ENCODE results near the gene WASHC2A. TPM values are rescaled to one million over a fixed set of nuclear protein-coding genes. Genes with fewer than 3 reads are reported as not detected.
"Not testable (repeated sequence)": the region's sequence is repeated elsewhere in the genome, so short reads cannot be mapped to it uniquely, and the experiment has no call there.

WASHC2A gene
- total RNA-seq, 1 donor from 2014 or later, result 40.4 TPM

- peaks cover 20% of the 10 kb centered on the region for H3K27me3 Mint-ChIP-seq
- DNase-seq (ENCODE audit: low spot score, unreplicated experiment); H3K36me3 Mint-ChIP-seq (ENCODE audit: insufficient read depth); H3K4me1 Mint-ChIP-seq (ENCODE audit: low read depth); H3K9me3 Mint-ChIP-seq (ENCODE audit: low read depth); H3K27ac Mint-ChIP-seq; H3K4me3 Mint-ChIP-seq (ENCODE audit: low read depth): not testable (repeated sequence)
Observed at GRCh38 chr10:50056654-50057053, 11.1 kb upstream of the WASHC2A start.

DNA sequence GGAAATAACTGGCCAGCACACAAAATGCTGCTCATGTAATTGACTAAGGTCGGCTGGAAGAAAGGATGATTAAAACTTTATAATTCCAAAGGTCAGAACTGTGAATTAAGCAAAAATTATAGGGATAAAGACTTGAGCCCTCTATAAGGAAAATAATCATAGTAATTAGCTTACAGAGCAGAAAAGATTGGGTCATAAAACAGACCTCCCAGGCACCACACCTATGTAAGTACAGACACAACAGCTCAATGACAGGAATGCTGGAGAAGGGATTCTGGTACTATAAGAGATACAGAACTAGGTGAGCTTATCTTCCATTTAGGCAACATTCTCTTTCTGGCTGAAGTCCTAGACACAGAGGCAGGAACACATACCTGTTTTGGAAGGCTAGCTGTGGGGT, 9.0 kb upstream of the WASHC2A start:
- DNase-seq (ENCODE audit: low spot score, unreplicated experiment); H3K4me3 Mint-ChIP-seq (ENCODE audit: low read depth); H3K9me3 Mint-ChIP-seq (ENCODE audit: low read depth); H3K4me1 Mint-ChIP-seq (ENCODE audit: low read depth); H3K36me3 Mint-ChIP-seq (ENCODE audit: insufficient read depth); H3K27ac Mint-ChIP-seq: not testable (repeated sequence)
- peaks cover 31% of the 10 kb centered on the region for H3K27me3 Mint-ChIP-seq

DNA sequence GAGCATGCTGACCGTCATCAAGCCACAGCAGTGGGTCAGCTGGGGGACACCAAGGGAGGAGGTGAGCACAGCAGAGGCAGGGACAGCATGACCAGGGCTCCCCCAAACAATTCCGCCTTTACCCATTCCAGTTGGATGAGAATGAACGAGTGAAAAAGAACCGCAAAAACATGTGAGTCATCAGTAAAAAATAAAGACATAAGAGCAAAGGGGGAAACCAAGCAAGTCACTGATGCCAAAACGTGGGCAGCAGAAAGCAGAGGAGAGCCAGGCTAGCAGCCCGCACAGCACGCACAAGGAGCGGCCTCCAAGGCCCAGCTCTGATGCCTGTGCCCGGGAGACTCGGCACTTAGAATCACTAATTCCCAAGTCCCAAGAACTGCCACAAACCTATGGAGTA, 7.8 kb upstream of the WASHC2A start:
- not testable (repeated sequence) for H3K36me3 Mint-ChIP-seq (ENCODE audit: insufficient read depth); H3K9me3 Mint-ChIP-seq (ENCODE audit: low read depth); H3K27ac Mint-ChIP-seq; H3K4me3 Mint-ChIP-seq (ENCODE audit: low read depth); H3K4me1 Mint-ChIP-seq (ENCODE audit: low read depth); DNase-seq (ENCODE audit: low spot score, unreplicated experiment)
- peaks cover 31% of the 10 kb centered on the region for H3K27me3 Mint-ChIP-seq

- not testable (repeated sequence) for DNase-seq (ENCODE audit: low spot score, unreplicated experiment); H3K27ac Mint-ChIP-seq; H3K9me3 Mint-ChIP-seq (ENCODE audit: low read depth); H3K4me3 Mint-ChIP-seq (ENCODE audit: low read depth); H3K4me1 Mint-ChIP-seq (ENCODE audit: low read depth); H3K36me3 Mint-ChIP-seq (ENCODE audit: insufficient read depth)
- peaks cover 31% of the 10 kb centered on the region for H3K27me3 Mint-ChIP-seq
Observed at GRCh38 chr10:50061548-50061947, 6.2 kb upstream of the WASHC2A start.

- Mint-ChIP-seq H3K27me3 (peaks cover 29% of the 10 kb centered on the region), H3K9me3 (ENCODE audit: low read depth) (no peaks in the 10 kb centered on the region), H3K27ac (peak overlapping the region; percentile 11), H3K36me3 (ENCODE audit: insufficient read depth) (no peaks in the 10 kb centered on the region), H3K4me1 (ENCODE audit: low read depth) (no peaks in the 10 kb centered on the region), H3K4me3 (ENCODE audit: low read depth) (no peak overlapping the region)
- no peak for TF ChIP-seq CTCF (IDR thresholded peaks at IDR 0.05; ENCODE audit: unreplicated experiment)
- no peak for DNase-seq (ENCODE audit: low spot score, unreplicated experiment)
Observed at GRCh38 chr10:50063100-50063499, 4.7 kb upstream of the WASHC2A start.

- H3K27ac Mint-ChIP-seq; H3K36me3 Mint-ChIP-seq (ENCODE audit: insufficient read depth): not testable (repeated sequence)
Observed at GRCh38 chr10:50068352-50068659, 552 bp downstream of the WASHC2A start.

DNA sequence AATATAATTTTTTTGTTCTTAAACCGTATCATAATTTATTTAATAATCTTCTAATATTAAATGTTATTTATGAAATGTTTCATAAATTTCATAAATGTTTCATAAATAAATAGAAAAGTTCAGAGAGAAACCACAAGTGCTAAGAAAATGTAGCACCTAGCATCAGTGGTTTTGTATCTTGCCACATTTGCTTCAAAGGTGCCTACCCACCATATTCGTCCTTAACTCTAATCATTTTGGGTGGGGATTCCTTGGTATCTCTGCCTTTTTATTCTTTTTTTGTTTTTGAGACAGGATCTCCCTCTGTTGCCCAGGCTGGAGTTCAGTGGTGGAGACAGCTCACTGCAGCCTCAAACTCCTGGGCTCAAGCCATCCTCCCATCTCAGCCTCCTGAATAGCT, 7.4 kb downstream of the WASHC2A start:
- not testable (repeated sequence) for H3K9me3 Mint-ChIP-seq (ENCODE audit: low read depth); H3K36me3 Mint-ChIP-seq (ENCODE audit: insufficient read depth); H3K27me3 Mint-ChIP-seq; H3K27ac Mint-ChIP-seq; H3K4me1 Mint-ChIP-seq (ENCODE audit: low read depth); H3K4me3 Mint-ChIP-seq (ENCODE audit: low read depth); DNase-seq (ENCODE audit: low spot score, unreplicated experiment)

More at GRCh38 chr10:50068352-50068659, 552 bp downstream of the WASHC2A start:
- peak overlapping the region; percentile 79 for H3K4me3 Mint-ChIP-seq (ENCODE audit: low read depth)
- DNase-seq (ENCODE audit: low spot score, unreplicated experiment); H3K4me1 Mint-ChIP-seq (ENCODE audit: low read depth); H3K27me3 Mint-ChIP-seq; H3K9me3 Mint-ChIP-seq (ENCODE audit: low read depth): not testable (repeated sequence)

- H3K9me3 Mint-ChIP-seq (ENCODE audit: low read depth); H3K36me3 Mint-ChIP-seq (ENCODE audit: insufficient read depth); DNase-seq (ENCODE audit: low spot score, unreplicated experiment); H3K27ac Mint-ChIP-seq; H3K4me3 Mint-ChIP-seq (ENCODE audit: low read depth); H3K27me3 Mint-ChIP-seq; H3K4me1 Mint-ChIP-seq (ENCODE audit: low read depth): not testable (repeated sequence)
Observed at GRCh38 chr10:50075544-50075943, 7.8 kb downstream of the WASHC2A start.

DNA sequence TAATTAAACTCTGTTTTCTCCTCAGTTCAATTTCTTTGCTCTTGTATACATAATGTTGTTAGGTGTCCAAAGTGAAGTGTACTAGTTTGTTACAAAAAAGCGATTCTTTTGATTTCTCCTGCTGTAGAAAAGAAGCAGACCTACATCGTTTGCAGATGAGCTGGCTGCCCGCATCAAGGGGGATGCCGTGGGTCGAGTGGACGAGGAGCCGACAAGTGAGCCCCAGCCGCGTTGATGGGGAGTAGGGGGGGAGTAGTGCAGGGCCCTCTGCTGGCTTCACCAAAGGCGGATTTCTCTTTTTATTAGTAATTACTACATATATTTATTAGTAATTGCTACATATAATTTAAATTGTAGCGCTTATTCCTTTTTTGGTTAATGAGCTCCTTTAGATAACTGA, 23.6 kb downstream of the WASHC2A start:
- not testable (repeated sequence) for H3K27ac Mint-ChIP-seq; DNase-seq (ENCODE audit: low spot score, unreplicated experiment); H3K36me3 Mint-ChIP-seq (ENCODE audit: insufficient read depth); H3K27me3 Mint-ChIP-seq; H3K9me3 Mint-ChIP-seq (ENCODE audit: low read depth); H3K4me1 Mint-ChIP-seq (ENCODE audit: low read depth); H3K4me3 Mint-ChIP-seq (ENCODE audit: low read depth)

DNA sequence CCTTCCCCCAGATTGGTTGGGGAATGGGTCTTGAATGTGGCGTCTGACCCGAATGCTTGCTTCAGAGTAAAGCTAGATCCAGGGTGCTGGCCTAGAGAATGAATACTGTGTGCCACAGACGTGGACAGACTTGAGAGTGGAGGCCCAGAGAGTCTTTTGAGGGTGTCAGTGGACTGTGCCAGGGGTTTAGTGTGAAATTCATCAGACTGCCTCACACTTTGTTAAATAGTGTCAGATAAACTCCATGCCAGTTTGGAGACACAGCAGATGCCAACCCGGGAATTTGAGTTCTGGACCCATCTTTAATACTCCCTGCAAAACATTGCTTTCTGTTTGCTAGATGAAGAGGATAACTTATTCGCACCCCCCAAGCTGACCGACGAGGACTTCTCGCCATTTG, 25.2 kb downstream of the WASHC2A start:
- H3K4me3 Mint-ChIP-seq (ENCODE audit: low read depth); H3K4me1 Mint-ChIP-seq (ENCODE audit: low read depth); H3K36me3 Mint-ChIP-seq (ENCODE audit: insufficient read depth); H3K27ac Mint-ChIP-seq; H3K27me3 Mint-ChIP-seq; H3K9me3 Mint-ChIP-seq (ENCODE audit: low read depth); DNase-seq (ENCODE audit: low spot score, unreplicated experiment): not testable (repeated sequence)

- H3K36me3 Mint-ChIP-seq (ENCODE audit: insufficient read depth); H3K9me3 Mint-ChIP-seq (ENCODE audit: low read depth); H3K27ac Mint-ChIP-seq; H3K27me3 Mint-ChIP-seq; DNase-seq (ENCODE audit: low spot score, unreplicated experiment); H3K4me1 Mint-ChIP-seq (ENCODE audit: low read depth); H3K4me3 Mint-ChIP-seq (ENCODE audit: low read depth): not testable (repeated sequence)
Observed at GRCh38 chr10:50094630-50095029, 26.9 kb downstream of the WASHC2A start.

DNA sequence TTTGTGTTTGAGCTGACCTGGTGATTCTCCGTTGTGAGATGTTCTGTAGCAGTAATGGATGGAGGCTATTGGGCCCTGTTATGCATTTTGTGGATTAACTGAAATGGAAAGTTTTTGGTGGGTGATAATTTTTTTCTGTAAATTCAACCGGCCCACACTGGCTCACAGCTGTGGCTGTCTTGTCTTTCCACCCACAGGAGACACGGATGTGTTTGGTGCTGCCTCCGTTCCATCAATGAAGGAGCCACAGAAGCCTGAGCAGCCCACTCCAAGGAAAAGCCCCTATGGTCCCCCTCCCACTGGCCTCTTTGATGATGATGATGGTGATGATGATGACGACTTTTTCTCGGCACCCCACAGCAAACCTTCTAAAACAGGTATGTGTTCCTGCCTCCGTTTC, 27.6 kb downstream of the WASHC2A start:
- not testable (repeated sequence) for DNase-seq (ENCODE audit: low spot score, unreplicated experiment); H3K27me3 Mint-ChIP-seq; H3K36me3 Mint-ChIP-seq (ENCODE audit: insufficient read depth); H3K4me1 Mint-ChIP-seq (ENCODE audit: low read depth); H3K27ac Mint-ChIP-seq; H3K9me3 Mint-ChIP-seq (ENCODE audit: low read depth); H3K4me3 Mint-ChIP-seq (ENCODE audit: low read depth)

- not testable (repeated sequence) for H3K27me3 Mint-ChIP-seq; DNase-seq (ENCODE audit: low spot score, unreplicated experiment); H3K36me3 Mint-ChIP-seq (ENCODE audit: insufficient read depth); H3K4me3 Mint-ChIP-seq (ENCODE audit: low read depth); H3K4me1 Mint-ChIP-seq (ENCODE audit: low read depth); H3K27ac Mint-ChIP-seq; H3K9me3 Mint-ChIP-seq (ENCODE audit: low read depth)
Observed at GRCh38 chr10:50096722-50097121, 29.0 kb downstream of the WASHC2A start.
